ENCODE results near the gene TRDMT1.

GRCh38 chr10:17101257-17101909 is 100.1 kb downstream of the TRDMT1 start:
- TF ChIP-seq, protein P1, sequence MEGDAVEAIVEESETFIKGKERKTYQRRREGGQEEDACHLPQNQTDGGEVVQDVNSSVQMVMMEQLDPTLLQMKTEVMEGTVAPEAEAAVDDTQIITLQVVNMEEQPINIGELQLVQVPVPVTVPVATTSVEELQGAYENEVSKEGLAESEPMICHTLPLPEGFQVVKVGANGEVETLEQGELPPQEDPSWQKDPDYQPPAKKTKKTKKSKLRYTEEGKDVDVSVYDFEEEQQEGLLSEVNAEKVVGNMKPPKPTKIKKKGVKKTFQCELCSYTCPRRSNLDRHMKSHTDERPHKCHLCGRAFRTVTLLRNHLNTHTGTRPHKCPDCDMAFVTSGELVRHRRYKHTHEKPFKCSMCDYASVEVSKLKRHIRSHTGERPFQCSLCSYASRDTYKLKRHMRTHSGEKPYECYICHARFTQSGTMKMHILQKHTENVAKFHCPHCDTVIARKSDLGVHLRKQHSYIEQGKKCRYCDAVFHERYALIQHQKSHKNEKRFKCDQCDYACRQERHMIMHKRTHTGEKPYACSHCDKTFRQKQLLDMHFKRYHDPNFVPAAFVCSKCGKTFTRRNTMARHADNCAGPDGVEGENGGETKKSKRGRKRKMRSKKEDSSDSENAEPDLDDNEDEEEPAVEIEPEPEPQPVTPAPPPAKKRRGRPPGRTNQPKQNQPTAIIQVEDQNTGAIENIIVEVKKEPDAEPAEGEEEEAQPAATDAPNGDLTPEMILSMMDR (IDR thresholded peaks at IDR 0.05) = no peak
- TF ChIP-seq POLR2A (IDR thresholded peaks at IDR 0.05) = no peak

All from adrenal gland (tissue), 5 donors.